A673 (cell line): ENCODE data around the gene SLAMF8. TPM values are rescaled to one million over a fixed set of nuclear protein-coding genes. Genes with fewer than 3 reads are reported as not detected.

Experiments
- BruUV-seq: library from RNA; stranded (reverse); fragments of 400-500 nt; replicated peaks from 2 replicates; lab custom pipeline; 2021; lab: Mats Ljungman, UMichigan
- CTCF ChIA-PET: fragments of 300-600 bp; sonication (Branson Sonifier 250); formaldehyde crosslinking; loops from one replicate; lab custom pipeline; 2022; ENCODE audit warnings: antibody characterized with exemption; lab: Charles Lee
- POLR2A ChIA-PET: fragments of 300-600 bp; sonication (Branson Sonifier 250); formaldehyde crosslinking; loops from one replicate; lab custom pipeline; 2022; ENCODE audit warnings: antibody characterized with exemption; ENCODE audit not compliant: low non-redundant PET; lab: Charles Lee
- DNase-seq: peaks from one replicate; pipeline ENCODE4 v3.0.0-alpha.2; 2015; ENCODE audit warnings: low spot score
- H3K27ac ChIP-seq: fragments of 200-600 bp; sonication (generic); 2 replicates; pipeline ENCODE4 v1.5.1; 2016; ENCODE audit warnings: mixed run types, low read depth, mild to moderate bottlenecking, mixed read lengths, antibody characterized with exemption, low read length; ENCODE audit not compliant: poor library complexity, severe bottlenecking
- H3K27me3 ChIP-seq: fragments of 200-600 bp; sonication (generic); replicated peaks from 2 replicates; pipeline ENCODE4 v1.6.1; 2017; ENCODE audit warnings: mixed run types, low read depth, mild to moderate bottlenecking, mixed read lengths, antibody characterized with exemption, low read length; ENCODE audit not compliant: insufficient read depth, poor library complexity
- H3K36me3 ChIP-seq: fragments of 200-600 bp; sonication (generic); 2 replicates; pipeline ENCODE4 v1.6.1; 2016; ENCODE audit warnings: mixed run types, mild to moderate bottlenecking, mixed read lengths, antibody characterized with exemption, low read length; ENCODE audit not compliant: insufficient read depth, poor library complexity, severe bottlenecking
- H3K4me1 ChIP-seq: fragments of 200-600 bp; sonication (generic); 2 replicates; pipeline ENCODE4 v1.6.1; 2017; ENCODE audit warnings: mixed run types, mild to moderate bottlenecking, mixed read lengths, antibody characterized with exemption, low read length; ENCODE audit not compliant: insufficient read depth, poor library complexity, severe bottlenecking
- H3K4me3 ChIP-seq: fragments of 200-600 bp; sonication (generic); 2 replicates; pipeline ENCODE4 v1.5.1; 2016; ENCODE audit warnings: low read depth, mixed run types, mild to moderate bottlenecking, mixed read lengths, low read length; ENCODE audit not compliant: poor library complexity, severe bottlenecking
- H3K9me3 ChIP-seq: fragments of 200-600 bp; sonication (generic); 2 replicates; pipeline ENCODE4 v1.6.1; 2016; ENCODE audit warnings: mixed run types, low read depth, mild to moderate bottlenecking, mixed read lengths, antibody characterized with exemption, low read length; ENCODE audit not compliant: poor library complexity, severe bottlenecking
- EZH2 ChIP-seq: fragments of 200-600 bp; sonication (generic); IDR thresholded peaks from 2 replicates; pipeline ENCODE4 v1.6.1; 2017; ENCODE audit warnings: borderline replicate concordance, low read depth, mild to moderate bottlenecking, mixed read lengths, antibody characterized with exemption, low read length; ENCODE audit not compliant: poor library complexity, severe bottlenecking
- intact Hi-C: fragments of 100-400 bp; cut with micrococcal nuclease; formaldehyde crosslinking; loops from one replicate; pipeline ENCODE4 v1.10.0; 2022; ENCODE audit not compliant: unreplicated experiment
- total RNA-seq: library from RNA; stranded (reverse); gene quantifications from 2 replicates; pipeline ENCODE4 v1.2.3, GENCODE V29; 2021
- TF ChIP-seq, protein P1 (sequence below): fragments of 300-800, 200-600 bp; sonication (generic); conservative IDR thresholded peaks from 2 replicates; pipeline ENCODE4 v1.5.1; 2017; ENCODE audit warnings: low read depth, mild to moderate bottlenecking, antibody characterized with exemption, low read length, moderate library complexity, mixed read lengths

SLAMF8 gene
- total RNA-seq, 1 experiment from 2014 or later = not detected

DNA sequence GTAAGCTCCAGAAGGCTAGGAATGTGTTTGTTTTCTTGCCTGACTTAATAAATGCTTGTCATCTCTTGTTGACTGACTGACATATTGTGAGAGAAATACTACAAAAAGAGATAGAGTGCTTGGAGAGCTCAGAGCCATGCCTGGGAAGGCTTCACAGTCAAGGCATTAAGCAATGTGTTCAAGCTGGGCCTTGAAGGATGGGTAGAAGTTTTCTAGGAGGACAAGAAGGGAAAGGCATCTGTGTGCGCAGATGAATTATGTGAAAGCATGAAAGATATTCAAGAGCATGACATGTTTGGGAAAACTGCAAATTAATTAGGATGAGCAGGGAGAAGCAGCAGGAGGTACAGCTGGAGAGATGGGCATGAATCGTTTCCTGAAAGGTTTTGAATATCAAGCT is 5.6 kb downstream of the SLAMF8 start:
- Histone ChIP-seq H3K4me3 (no peak overlapping the region), H3K4me1 (peaks cover 19% of the 10 kb centered on the region), H3K36me3 (no peaks in the 10 kb centered on the region), H3K27ac (no peak overlapping the region), H3K9me3 (no peaks in the 10 kb centered on the region), H3K27me3 (no peaks in the 10 kb centered on the region)
- TF ChIP-seq, protein P1, sequence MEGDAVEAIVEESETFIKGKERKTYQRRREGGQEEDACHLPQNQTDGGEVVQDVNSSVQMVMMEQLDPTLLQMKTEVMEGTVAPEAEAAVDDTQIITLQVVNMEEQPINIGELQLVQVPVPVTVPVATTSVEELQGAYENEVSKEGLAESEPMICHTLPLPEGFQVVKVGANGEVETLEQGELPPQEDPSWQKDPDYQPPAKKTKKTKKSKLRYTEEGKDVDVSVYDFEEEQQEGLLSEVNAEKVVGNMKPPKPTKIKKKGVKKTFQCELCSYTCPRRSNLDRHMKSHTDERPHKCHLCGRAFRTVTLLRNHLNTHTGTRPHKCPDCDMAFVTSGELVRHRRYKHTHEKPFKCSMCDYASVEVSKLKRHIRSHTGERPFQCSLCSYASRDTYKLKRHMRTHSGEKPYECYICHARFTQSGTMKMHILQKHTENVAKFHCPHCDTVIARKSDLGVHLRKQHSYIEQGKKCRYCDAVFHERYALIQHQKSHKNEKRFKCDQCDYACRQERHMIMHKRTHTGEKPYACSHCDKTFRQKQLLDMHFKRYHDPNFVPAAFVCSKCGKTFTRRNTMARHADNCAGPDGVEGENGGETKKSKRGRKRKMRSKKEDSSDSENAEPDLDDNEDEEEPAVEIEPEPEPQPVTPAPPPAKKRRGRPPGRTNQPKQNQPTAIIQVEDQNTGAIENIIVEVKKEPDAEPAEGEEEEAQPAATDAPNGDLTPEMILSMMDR = no peak
- no peak for TF ChIP-seq EZH2
- POLR2A ChIA-PET = no interaction called here
- no peak for DNase-seq
- CTCF ChIA-PET = no interaction called here
- no TSS peak for BruUV-seq
- intact Hi-C loops = no loop called here

DNA sequence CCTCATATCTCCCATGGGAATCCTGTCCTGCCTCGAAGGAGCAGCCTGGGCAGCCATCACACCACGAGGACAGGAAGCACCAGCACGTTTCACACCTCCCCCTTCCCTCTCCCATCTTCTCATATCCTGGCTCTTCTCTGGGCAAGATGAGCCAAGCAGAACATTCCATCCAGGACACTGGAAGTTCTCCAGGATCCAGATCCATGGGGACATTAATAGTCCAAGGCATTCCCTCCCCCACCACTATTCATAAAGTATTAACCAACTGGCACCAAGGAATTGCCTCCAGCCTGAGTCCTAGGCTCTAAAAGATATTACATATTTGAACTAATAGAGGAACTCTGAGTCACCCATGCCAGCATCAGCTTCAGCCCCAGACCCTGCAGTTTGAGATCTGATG is 8.7 kb downstream of the SLAMF8 start:
- intact Hi-C loops = no loop called here
- TF ChIP-seq, protein P1 = no peak
- TF ChIP-seq EZH2 = no peak
- H3K4me3 ChIP-seq = no peak overlapping the region
- no peak overlapping the region for H3K27ac ChIP-seq
- no peaks in the 10 kb centered on the region for H3K27me3 ChIP-seq
- no TSS peak for BruUV-seq
- H3K9me3 ChIP-seq = no peaks in the 10 kb centered on the region
- ChIA-PET POLR2A (no interaction called here), CTCF (no interaction called here)
- DNase-seq = no peak
- H3K36me3 ChIP-seq = no peaks in the 10 kb centered on the region
- H3K4me1 ChIP-seq = peaks cover 19% of the 10 kb centered on the region

GRCh38 chr1:159835862-159836525 is 9.3 kb downstream of the SLAMF8 start:
- Histone ChIP-seq H3K36me3 (no peaks in the 10 kb centered on the region), H3K27ac (no peak overlapping the region), H3K4me1 (peaks cover 15% of the 10 kb centered on the region), H3K27me3 (no peaks in the 10 kb centered on the region), H3K4me3 (no peak overlapping the region), H3K9me3 (no peaks in the 10 kb centered on the region)
- intact Hi-C loops = no loop called here
- BruUV-seq = no TSS peak
- DNase-seq = no peak
- TF ChIP-seq EZH2 = no peak
- TF ChIP-seq, protein P1 = no peak
- ChIA-PET POLR2A (no interaction called here), CTCF (no interaction called here)
